Spleen (tissue), 7 donors: ENCODE results near the gene NOTCH2.
"Not testable (repeated sequence)": the region's sequence is repeated elsewhere in the genome, so short reads cannot be mapped to it uniquely, and the experiment has no call there.

Experiments used
- CTCF ChIP-seq, 11 experiments: fragments of 200-600 bp in 7 of 11; fragments of 450-650 bp in 4 of 11; sonication (generic) in 4 of 11; IDR thresholded peaks in 8 of 11; conservative IDR thresholded peaks in 3 of 11; 1 replicate in 7 of 11; 2 replicates in 4 of 11; pipeline versions ENCODE4 v1.4.0 to v1.8.0; 2016 to 2021; ENCODE audit warnings: antibody characterized with exemption in 11 of 11, inconsistent platforms in 4 of 11, mild to moderate bottlenecking in 1 of 11
- POLR2A ChIP-seq, 3 donors: fragments of 450-650 bp; IDR thresholded peaks; one replicate each; pipeline ENCODE4 v1.5.1; 2017; ENCODE audit warnings: antibody characterized with exemption in 3 of 3, mild to moderate bottlenecking in 1 of 3
- POLR2AphosphoS5 ChIP-seq, 3 donors: sonication (generic); formaldehyde crosslinking; IDR thresholded peaks; one replicate each; pipeline ENCODE4 v1.5.1; 2017; ENCODE audit warnings: antibody characterized with exemption in 3 of 3
- donor health status: DM: no; HTN: no; CAD: no; lungs with moderate emphysema.
- donor health status: DM: no; HTN: no; CAD: no.
- donor health status: DM: no; HTN: no; CAD: no.

- not testable (repeated sequence) for TF ChIP-seq CTCF (IDR thresholded peaks at IDR 0.05 in 8 of 11, conservative IDR thresholded peaks at IDR 0.05 in 3 of 11); POLR2AphosphoS5 (IDR thresholded peaks at IDR 0.05); POLR2A (IDR thresholded peaks at IDR 0.05)
These were observed 73.5 kb downstream of the NOTCH2 start for GRCh38 chr1:119995975-119996374.
